GM23338 (cell line): ENCODE results near the gene SMIM5.

Source experiments
- CTCF ChIP-seq, 2 experiments: fragments of 200-600 bp in 1 of 2; sonication (generic) in 1 of 2; conservative IDR thresholded peaks; 2 replicates each; pipeline versions ENCODE4 v1.5.1 to v1.6.1; 2016 to 2017; ENCODE audit warnings: antibody characterized with exemption in 2 of 2, low read depth in 2 of 2, mild to moderate bottlenecking in 2 of 2, moderate library complexity in 1 of 2
- EZH2 ChIP-seq: fragments of 200-600 bp; sonication (generic); IDR thresholded peaks from one replicate; pipeline ENCODE4 v1.8.0; 2017; ENCODE audit warnings: antibody characterized with exemption, mild to moderate bottlenecking, low read depth; ENCODE audit not compliant: unreplicated experiment
- POLR2AphosphoS5 ChIP-seq: IDR thresholded peaks from 2 replicates; pipeline ENCODE4 v1.6.1; 2016; ENCODE audit warnings: antibody characterized with exemption, low read depth

GRCh38 chr17:75635610-75636202 is 2.5 kb downstream of the SMIM5 start:
- no peak for TF ChIP-seq CTCF (conservative IDR thresholded peaks at IDR 0.05; ENCODE audit: low read depth in 2 of 2)
- no peak for TF ChIP-seq POLR2AphosphoS5
- no peak for TF ChIP-seq EZH2
